ACHN (cell line): ENCODE measurements around the gene DCLK1.
A peak's percentile ranks its signal among the peaks of the same experiment; 100 is the strongest.

Source experiments
- DNase-seq: peaks from one replicate; pipeline ENCODE4 v3.0.0-alpha.2; 2015
- in situ Hi-C: cut with HindIII; loops from 2 replicates; pipeline ENCODE4 v1.10.0; 2017; ENCODE audit warnings: low sequenced_read_pairs, low pct_ligation_motif_present, low pct_unique_long_range_greater_than_20kb

Gene DCLK1

DNA sequence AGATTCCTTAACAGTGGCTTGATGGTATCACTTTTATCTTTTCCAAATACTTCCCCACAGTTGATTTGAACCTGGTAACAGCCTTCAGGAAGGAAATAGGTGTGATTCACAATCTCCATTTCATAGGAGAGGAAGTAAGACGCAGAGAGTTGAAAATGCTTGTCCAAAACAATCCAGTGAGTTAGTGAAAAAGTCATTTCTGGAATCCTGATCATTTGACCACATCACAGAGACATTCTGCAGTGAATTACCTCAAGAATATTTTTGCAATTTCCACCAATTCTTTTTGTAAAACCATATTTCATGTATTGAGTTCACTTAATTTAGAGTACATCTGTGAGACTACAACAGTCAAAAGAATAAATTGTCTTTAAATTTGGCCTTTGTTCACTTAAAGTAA is 292.8 kb downstream of the DCLK1 start:
- in situ Hi-C loops = no loop called here
- peak; percentile 6 for DNase-seq

DNA sequence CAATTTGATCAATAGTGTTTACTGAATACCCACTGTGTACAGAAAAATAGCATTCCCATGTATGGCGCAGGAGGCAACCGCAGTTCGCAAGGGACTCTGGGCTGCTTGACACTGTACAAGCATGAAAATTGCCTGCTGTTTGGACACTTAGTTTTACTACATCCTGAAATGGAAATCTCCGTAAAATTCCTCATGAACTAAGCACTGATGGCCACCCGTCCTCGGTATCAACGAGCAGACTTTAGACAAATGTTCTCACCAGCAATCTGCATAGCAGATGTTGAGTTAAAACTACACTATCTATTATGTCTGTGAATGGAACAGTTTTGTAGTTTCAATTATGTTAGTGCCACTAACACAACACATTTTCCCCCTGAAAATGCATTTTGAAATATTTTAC is 294.7 kb downstream of the DCLK1 start:
- no peak for DNase-seq
- in situ Hi-C loops = no loop called here

DNA sequence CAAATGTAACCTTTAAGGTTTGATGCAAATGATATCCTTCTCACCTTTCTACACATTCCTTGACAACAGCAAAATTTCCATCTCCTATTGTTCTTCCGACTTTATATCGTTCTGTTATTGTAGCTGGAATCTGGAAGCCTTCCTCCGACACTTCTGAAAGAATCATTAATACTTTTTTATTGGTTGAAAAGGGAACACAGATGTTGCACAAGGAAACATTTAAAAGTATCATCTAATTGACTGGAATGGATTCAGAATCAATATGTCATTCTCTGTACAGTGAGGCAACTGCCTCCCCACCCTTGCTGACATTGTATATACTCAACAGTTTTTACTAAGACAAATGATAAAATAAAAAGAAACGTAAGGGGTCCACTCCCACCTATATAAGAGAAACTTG is 295.2 kb downstream of the DCLK1 start:
- in situ Hi-C loops = no loop called here
- DNase-seq = no peak

DNA sequence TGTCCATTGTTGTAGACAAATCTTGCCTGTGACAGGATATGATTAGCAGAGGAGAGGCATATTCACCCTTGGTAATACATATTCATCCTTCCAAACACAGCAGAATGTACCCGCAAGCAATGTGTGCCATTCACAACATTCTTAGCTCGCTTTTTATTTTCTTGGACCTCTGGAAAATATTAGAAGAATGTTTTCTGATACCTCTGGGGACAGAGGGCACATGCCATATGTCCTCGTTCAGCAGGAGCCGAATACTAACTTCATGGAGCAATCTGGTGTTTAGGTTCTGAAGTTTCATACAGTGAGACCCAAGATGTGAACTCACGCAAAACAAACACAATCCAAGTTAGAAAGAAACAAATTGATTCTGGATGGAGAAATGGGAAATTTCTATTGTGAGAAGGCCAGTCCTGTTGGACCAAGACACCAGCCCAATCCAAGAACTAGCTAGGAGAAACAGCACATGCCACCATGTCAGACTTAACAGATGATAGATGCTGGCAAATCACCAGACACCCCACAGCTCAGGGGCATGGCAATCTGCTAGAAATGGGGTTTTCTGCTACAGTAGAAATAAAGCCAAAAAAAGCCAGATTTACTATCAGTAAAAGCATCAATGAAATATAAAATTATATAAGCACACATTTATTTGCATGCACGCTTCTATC is 297.4 kb downstream of the DCLK1 start:
- no peak for DNase-seq
- in situ Hi-C loops = no loop called here

DNA sequence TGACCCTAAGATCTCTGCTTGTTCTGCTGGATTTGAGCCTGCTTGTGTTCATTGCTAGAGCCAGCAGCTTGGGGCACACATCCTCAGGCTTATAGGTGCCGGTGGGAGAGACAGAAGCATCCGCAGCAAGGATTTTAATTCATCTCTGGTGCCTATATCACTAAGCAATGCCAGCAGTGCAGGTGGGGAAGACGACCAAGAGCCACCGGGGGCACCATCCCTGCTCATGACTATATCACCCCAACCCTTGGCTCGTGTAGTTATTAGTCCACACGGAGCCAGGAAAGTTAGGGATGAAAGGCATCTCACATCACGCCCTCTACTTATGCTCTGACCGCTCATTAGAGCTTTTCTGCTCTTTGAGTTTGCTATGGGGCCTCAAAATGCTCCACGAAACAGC is 298.2 kb downstream of the DCLK1 start:
- DNase-seq = no peak
- in situ Hi-C loops = no loop called here

DNA sequence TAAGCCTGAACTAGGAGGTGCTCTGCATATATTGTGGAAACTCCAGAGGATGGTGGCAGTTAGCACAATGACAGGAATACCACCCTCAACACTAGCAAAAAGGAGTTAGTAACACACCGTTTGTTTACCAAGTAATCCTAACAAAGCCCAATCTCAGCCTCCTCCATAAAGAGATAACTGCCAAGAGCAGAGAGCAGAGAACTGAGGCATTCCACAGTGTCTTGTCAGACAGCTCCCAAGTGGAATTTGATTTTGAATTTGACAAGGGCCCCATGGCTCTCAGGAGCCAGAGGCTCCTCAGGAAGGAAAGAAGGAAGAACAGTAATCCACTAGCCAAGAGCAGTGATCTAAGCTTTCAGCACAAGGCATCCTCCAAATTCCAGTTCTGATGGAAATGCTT is 298.6 kb downstream of the DCLK1 start:
- DNase-seq = no peak
- in situ Hi-C loops = no loop called here

DNA sequence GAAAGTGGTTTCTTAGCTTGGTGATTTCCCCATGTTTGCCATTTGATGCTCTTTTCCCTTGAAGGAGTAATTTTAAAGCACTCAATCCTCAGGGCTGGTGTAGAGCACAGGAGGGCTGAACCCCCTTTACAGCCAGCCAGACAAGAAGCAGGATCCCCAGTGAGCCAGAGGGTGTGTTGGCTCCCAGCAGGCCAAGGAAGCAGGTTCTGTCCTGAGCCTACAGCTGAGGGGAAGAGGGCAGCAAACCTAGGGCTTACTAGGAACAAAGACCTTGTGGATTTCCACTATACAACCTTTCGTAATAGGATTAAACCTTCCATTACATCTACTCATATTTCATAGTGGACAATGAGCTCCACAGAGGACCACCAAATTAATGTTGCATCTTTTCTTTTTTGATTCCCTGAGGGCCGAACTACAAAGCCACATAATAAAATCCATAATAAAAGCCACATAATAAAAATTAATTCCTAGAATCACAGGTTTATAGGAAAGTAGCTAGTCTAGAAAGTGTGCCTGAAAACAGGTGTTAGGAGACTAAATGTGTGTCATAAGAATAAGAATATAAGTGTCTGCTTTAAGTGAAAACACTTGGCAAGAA is 300.2 kb downstream of the DCLK1 start:
- in situ Hi-C loops = no loop called here
- no peak for DNase-seq

DNA sequence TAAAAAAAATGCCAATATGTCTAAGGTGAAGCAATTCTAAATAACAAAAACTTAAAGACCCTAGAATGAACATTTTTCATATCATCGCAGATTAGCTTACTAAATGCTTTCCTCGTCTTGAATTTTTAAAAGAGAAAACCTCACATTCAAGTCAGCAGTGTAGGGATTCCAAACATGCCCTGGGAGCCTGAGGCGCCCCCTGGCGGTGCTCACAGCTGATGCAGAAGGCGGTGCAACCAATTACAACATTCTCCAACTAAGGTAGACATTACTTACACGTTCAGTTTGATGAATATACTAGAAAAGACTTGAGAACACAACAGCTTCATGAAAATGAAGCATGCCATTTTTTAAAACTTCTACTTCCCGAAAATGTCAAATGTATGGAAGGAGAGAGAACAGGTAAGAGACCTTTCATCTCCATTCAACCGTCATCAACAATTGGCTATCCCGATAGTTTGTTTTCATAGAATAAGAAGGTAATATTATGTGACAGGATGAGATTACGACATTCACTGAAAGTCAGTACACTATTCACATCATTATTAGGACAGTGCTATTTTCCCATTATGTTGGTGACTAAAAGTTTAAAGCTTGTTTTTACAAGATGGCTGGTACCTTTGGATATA is 304.4 kb downstream of the DCLK1 start:
- in situ Hi-C loops = no loop called here
- no peak for DNase-seq

DNA sequence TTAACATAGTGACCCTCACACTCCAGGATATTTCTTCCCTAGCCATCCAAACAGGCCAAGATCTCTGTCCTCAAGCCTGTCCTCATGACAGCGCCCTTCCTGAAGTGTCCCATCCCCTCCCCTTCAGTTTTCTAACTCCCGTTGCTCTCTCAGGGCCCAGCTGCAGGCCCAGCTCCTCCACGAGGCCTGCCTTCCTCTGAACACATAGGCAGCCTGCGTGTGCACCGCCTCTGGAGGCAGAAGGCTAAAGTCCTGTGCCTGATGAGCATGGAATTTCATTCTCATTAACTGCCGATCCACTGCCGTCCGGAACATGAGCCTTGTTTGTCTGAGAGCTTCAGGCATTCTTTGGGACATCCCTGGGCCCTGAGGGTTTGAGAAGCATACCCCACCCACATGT is 306.4 kb downstream of the DCLK1 start:
- in situ Hi-C loops = no loop called here
- DNase-seq = no peak

DNA sequence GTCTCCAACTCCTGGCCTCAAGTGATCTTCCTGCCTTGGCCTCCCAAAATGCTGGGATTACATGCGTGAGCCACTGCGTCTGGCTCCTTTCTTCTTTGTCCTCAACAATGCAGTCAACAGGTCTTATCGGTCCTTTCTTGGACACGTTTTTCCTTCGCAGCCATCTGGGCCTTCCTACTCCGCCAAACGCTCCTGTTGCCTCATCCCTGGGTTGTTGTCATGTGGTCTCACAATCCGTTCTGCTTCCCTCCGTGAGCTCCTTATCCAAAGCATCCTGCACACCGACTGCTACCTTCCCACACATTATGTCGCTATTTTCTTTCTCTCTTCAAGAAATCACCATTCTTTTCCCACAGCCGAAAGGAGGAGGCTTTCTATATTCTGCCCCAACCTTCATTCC is 306.8 kb downstream of the DCLK1 start:
- in situ Hi-C loops = no loop called here
- no peak for DNase-seq

DNA sequence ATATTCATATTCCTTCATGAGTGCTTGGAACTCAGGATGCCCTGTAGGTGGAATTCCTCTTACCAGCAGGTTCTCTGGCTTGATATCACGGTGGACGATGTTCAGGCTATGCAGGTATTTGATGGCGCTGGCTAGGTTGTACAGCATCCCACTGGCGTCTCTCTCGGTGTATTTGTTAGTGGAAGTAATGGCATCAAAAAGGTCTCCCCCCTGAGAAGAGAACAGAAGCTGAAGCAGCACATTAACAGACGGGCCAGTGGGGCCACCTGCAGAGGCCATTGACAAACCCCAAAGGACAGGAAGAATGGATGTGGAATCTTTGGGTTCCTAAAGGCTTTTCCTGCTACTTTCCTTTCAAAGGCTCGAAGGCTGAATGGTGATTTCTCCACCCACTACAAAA is 308.5 kb downstream of the DCLK1 start:
- no peak for DNase-seq
- in situ Hi-C loops = no loop called here

DNA sequence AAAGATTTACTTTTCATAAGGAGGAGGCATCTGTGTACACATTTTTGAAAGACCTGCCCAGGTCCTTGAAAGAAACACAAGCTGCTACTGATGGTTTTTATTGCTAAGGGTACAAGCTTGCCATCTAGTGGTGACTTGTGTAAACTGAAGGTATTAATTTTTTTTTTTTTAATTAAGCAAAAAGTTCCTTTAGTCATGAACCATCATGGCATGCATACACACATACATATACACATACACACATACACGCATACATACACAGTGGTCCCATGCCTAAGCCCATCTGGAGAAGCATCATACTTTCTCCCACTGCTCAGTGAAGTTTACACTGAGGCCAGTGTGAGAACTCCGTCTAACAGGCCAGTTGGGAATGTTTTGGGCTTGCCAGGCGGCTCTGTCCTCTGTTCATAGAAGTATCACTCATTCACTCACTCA is 312.5 kb downstream of the DCLK1 start:
- peak; percentile 42 for DNase-seq
- in situ Hi-C loops = no loop called here

DNA sequence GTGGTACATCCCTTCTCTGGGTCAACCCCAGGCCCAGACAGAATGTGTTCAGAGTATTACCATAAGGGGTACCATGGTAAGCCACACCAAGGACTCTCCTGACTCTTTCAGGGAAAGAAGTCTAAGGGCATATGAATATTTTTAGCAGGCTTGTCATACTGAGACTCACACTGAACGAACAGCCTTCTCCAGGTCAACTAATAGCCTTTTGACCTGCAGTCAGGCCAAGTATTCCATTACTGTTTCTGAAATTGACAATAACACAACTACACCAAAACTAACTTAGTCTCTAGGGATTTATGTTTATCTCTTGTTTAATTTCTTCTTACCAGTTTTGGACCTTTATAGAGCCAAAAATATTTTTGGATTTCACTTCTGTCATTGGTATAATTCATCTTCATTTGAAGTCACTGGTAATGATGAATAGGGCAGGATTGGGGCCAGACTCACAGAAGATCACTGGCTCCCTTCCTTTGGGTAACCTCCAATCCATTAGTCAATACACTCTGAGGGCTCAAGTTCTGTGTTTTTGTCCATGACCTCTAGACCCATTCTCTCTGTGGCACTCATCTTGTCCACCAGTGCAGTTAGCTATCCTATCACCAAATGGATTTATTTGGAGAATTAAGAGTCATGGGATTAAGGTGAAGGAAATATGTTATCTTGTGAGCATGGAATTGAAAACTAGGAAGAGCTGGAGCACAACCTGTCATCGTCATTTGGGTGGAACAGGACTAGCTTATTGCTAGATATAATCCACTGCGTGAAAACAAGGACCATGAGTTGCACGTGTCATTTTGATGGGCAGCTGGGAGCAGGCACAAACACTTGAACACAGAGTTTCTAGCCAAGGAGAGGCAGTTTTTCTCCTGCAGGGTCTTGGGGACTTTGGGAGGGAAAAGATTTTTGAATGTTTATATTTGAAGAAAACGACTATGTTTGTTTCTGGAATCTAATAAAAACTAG is 313.3 kb downstream of the DCLK1 start:
- in situ Hi-C loops = no loop called here
- no peak for DNase-seq

DNA sequence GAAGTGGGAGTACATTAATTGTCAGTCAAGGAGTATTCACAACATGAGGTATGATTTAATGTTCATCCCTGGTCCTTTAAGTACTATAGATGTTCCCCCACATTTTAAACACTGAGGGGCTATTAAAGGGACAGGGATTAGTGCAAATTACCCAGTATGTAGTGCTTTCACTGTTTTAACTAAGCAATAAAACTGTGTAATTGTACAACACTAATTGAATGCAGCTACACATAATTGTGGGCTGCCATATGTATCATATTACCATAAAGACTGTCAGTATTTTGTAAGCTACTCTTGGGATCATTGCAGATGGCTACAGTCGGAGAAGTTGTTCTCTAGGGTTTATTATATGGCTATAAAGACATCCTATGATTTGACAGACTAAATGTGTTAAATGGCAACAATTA is 316.6 kb downstream of the DCLK1 start:
- DNase-seq = no peak
- in situ Hi-C loops = no loop called here

DNA sequence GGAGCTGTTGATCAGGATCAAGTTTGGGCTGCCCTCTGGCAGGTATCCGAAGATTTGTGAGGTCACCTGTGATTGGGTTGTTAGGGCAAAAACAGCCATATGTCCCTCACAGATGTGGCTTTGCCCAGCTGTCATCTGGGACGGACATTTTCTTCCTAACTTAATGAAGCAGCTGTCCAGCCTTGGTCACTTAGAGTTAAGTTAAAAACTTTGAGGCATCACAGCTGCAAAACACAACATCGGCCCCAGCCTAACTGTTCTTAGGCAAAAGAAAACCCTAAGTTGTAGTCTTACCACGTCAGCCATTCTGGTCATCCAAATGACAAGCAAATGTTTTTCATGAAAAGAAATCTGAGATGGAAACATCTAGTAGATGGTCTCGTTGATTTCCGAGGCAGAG is 318.4 kb downstream of the DCLK1 start:
- no peak for DNase-seq
- in situ Hi-C loops = no loop called here

DNA sequence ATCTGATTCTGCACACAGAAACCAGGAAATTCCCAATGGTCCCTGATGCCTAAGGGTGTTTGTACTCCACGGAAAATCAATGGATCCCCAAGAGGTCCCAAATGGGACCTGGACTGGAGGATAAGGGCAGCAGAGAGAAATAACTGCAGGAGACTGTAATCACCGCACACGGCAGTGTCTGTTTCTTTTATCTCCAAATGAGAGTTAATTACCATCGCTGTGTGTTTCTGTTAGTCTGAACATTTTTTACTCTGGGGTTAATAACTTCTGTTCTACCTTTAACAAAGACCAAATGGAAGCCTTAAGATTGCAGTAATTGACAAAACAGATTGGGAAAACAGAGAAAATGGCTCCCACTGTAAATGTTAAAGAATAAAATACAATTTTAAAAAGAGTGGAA is 320.9 kb downstream of the DCLK1 start:
- no peak for DNase-seq
- in situ Hi-C loops = no loop called here

DNA sequence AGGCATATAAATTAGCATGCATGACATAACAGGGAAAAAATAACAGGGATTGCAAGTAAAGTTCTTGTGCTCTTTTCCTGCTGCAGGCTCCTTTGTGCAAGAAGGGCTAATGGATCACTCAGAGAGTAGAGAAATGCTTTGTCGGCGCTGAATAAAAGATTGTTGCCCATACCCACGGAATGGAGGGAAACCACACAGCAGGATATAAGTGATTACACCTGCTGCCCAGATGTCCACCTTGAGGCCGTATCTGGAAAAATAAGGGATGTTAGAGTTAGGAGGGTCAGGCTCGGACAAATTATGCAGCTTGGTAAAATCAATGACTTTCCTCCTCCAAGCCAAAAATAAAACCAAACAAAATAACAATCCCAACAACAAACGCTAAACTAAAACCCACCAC is 322.3 kb downstream of the DCLK1 start:
- in situ Hi-C loops = no loop called here
- DNase-seq = no peak

DNA sequence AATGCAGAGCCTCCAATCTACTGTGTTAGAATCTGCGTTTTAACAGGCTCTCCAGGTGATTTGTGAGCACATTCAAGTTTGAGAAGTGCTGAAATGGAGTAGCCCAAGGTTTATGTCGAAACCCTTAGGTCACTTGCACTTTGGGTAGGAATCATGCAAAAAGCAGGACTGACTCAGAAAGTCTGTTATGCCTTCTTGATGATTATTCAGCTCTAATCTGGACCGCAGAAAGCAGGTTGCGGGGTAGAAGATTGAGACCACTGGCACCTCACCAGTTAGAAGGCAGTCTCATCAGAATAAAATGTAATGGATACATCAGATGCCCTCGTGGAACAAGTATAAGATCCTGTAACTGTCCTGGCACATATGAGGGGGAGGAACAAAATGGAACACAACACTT is 326.3 kb downstream of the DCLK1 start:
- in situ Hi-C loops = no loop called here
- DNase-seq = no peak

DNA sequence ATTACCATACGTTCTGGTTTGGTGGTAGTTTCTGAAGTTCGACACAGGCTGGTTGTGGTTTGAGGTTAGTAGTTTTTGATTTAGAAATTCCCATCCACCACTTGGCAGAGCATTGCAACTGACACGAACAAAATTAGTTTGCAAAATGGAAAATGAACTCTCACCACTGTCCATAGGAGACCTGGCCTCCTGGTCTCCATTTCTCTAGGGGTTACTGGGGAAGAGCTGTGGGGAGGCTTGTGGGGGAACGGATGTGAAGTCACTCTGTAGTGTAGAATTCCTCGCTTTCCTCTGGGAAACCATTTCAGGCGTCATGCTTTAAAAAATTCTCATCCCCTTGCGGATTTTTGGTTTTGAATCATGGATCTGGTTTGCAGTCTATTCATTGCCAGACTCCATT is 333.2 kb downstream of the DCLK1 start:
- in situ Hi-C loops = no loop called here
- no peak for DNase-seq
